ENCODE data around the gene RAB17. TPM values are rescaled to one million over a fixed set of nuclear protein-coding genes. Genes with fewer than 3 reads are reported as not detected.

The RAB17 gene
- total RNA-seq, 1 experiment from 2014 or later, result 41.8 TPM

GRCh38 chr2:237603049-237603717 is 12.6 kb upstream of the RAB17 start:
- no peak for TF ChIP-seq SIN3A (IDR thresholded peaks at IDR 0.05; ENCODE audit: low read depth)
- TF ChIP-seq RAD21 (IDR thresholded peaks at IDR 0.05; ENCODE audit: low read depth), result no peak
- TF ChIP-seq, protein P1, sequence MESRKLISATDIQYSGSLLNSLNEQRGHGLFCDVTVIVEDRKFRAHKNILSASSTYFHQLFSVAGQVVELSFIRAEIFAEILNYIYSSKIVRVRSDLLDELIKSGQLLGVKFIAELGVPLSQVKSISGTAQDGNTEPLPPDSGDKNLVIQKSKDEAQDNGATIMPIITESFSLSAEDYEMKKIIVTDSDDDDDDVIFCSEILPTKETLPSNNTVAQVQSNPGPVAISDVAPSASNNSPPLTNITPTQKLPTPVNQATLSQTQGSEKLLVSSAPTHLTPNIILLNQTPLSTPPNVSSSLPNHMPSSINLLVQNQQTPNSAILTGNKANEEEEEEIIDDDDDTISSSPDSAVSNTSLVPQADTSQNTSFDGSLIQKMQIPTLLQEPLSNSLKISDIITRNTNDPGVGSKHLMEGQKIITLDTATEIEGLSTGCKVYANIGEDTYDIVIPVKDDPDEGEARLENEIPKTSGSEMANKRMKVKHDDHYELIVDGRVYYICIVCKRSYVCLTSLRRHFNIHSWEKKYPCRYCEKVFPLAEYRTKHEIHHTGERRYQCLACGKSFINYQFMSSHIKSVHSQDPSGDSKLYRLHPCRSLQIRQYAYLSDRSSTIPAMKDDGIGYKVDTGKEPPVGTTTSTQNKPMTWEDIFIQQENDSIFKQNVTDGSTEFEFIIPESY (IDR thresholded peaks at IDR 0.05; ENCODE audit: extremely low read depth, insufficient replicate concordance, low read length), result no peak
- no peak for TF ChIP-seq CTCF (IDR thresholded peaks at IDR 0.05 in 2 of 3, conservative IDR thresholded peaks at IDR 0.05 in 1 of 3; ENCODE audit: borderline replicate concordance in 1 of 3, insufficient read depth in 1 of 3, low read depth in 2 of 3, low read length in 2 of 3)
- no peak for TF ChIP-seq ELF1 (IDR thresholded peaks at IDR 0.05; ENCODE audit: borderline replicate concordance, low read depth)
- no peak for TF ChIP-seq POLR2A (IDR thresholded peaks at IDR 0.05; ENCODE audit: borderline replicate concordance, extremely low read depth, insufficient read depth, insufficient read length)
- Histone ChIP-seq H3K4me2 (ENCODE audit: low read length) (no peak overlapping the region), H3K9me2 (ENCODE audit: insufficient read depth) (no peaks in the 10 kb centered on the region), H3K9ac (ENCODE audit: low read length) (no peak overlapping the region), H4K20me1 (ENCODE audit: insufficient read depth) (no peaks in the 10 kb centered on the region), H3K4me1 (ENCODE audit: control insufficient read depth in 1 of 2, insufficient read depth in 2 of 2, low read length in 2 of 2) (no peaks in the 10 kb centered on the region), H2AFZ (ENCODE audit: low read depth, low read length, poor library complexity, severe bottlenecking) (no peak overlapping the region), H3K27ac (ENCODE audit: low read depth, low read length) (no peak overlapping the region), H3K79me2 (ENCODE audit: insufficient read depth, low read length) (no peaks in the 10 kb centered on the region), H3K9me3 (ENCODE audit: control insufficient read depth in 1 of 2, insufficient read depth in 1 of 2, low read depth in 1 of 2, low read length in 2 of 2) (no peaks in the 10 kb centered on the region), H3K4me3 (replicated peaks in 1 of 2; ENCODE audit: low read depth in 1 of 2, low read length in 2 of 2) (no peak overlapping the region), H3K27me3 (ENCODE audit: insufficient read depth, low read length) (no peaks in the 10 kb centered on the region), H3K36me3 (ENCODE audit: control insufficient read depth in 1 of 2, insufficient read depth in 2 of 2, low read length in 2 of 2) (no peaks in the 10 kb centered on the region)
- no peak for DNase-seq (ENCODE audit: low read depth, low spot score)
- ATAC-seq, result no peak
- ChIA-PET CTCF (no interaction called here), POLR2A (no interaction called here), RAD21 (ENCODE audit: low non-redundant PET in 1 of 2, low total read pairs in 2 of 2, uncharacterized antibody in 2 of 2, unreplicated experiment in 2 of 2) (no interaction called here)
- no TSS peak for BruUV-seq (replicated peaks)
- intact Hi-C loops (cut with micrococcal nuclease), result no loop called here
